Measurements from ENCODE around the gene DLGAP4.

DLGAP4 gene

DNA sequence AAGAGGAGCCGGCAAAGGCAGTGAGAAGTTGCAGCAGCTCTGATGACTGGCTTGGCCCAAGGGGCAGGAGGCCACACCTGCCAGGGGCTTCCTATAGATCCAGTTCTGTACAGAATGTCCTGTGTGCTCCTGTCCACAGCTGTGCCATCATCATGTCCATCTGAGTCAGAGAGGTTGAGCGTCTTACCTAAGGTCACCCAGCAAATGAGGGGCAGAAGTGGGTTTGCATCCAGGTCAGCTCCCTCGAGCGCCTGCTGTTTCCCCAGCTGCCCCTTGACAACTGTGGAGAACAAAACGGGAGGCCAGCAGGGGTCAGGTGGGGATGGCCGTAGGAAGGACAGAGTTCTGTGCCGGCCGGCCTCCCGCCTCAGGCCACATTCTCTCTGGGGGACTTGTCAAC, 47.6 kb downstream of the DLGAP4 start:
- TF ChIP-seq, protein P1, sequence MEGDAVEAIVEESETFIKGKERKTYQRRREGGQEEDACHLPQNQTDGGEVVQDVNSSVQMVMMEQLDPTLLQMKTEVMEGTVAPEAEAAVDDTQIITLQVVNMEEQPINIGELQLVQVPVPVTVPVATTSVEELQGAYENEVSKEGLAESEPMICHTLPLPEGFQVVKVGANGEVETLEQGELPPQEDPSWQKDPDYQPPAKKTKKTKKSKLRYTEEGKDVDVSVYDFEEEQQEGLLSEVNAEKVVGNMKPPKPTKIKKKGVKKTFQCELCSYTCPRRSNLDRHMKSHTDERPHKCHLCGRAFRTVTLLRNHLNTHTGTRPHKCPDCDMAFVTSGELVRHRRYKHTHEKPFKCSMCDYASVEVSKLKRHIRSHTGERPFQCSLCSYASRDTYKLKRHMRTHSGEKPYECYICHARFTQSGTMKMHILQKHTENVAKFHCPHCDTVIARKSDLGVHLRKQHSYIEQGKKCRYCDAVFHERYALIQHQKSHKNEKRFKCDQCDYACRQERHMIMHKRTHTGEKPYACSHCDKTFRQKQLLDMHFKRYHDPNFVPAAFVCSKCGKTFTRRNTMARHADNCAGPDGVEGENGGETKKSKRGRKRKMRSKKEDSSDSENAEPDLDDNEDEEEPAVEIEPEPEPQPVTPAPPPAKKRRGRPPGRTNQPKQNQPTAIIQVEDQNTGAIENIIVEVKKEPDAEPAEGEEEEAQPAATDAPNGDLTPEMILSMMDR (IDR thresholded peaks at IDR 0.05; ENCODE audit: extremely low read depth, missing control alignments), result no peak
- DNase-seq (ENCODE audit: low spot score), result no peak

DNA sequence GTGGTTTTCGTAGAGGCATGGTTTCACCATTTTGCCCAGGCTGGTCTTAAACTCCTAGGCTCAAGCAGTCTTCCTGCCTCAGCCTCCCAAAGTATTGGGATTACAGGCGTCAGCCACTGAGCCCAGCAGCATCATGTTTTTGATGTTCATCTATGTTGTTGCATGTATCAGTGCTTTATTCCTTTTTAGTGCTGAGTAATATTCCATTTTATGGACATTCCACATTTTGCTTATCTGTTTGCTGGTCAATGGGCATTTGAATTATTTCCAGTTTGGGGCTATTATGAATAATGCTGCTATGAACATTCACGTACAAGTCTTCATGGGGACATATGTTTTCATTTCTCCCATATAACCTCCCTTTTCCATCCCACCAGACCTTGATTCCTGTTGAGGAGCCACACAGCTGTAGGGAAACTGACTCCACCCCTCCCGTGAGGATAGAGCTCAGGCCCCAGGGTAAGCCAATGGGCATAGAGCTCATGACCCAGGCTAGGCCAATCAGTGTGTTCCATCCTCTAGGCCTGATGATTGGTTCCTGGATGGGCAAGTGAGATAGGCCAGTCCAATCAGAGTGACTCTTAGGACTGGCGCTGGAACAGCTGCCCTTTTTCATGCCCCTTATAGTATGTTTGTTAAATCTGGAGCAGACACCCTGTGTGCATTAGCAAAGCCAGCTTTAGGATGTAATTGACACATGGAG, 49.5 kb downstream of the DLGAP4 start:
- TF ChIP-seq, protein P1 (IDR thresholded peaks at IDR 0.05; ENCODE audit: extremely low read depth, missing control alignments), result no peak
- no peak for DNase-seq (ENCODE audit: low spot score)

- no peak for DNase-seq (ENCODE audit: low spot score)
- TF ChIP-seq, protein P1 (IDR thresholded peaks at IDR 0.05; ENCODE audit: extremely low read depth, missing control alignments), result no peak
Measured at GRCh38 chr20:36359668-36360406, 53.7 kb downstream of the DLGAP4 start.

DNA sequence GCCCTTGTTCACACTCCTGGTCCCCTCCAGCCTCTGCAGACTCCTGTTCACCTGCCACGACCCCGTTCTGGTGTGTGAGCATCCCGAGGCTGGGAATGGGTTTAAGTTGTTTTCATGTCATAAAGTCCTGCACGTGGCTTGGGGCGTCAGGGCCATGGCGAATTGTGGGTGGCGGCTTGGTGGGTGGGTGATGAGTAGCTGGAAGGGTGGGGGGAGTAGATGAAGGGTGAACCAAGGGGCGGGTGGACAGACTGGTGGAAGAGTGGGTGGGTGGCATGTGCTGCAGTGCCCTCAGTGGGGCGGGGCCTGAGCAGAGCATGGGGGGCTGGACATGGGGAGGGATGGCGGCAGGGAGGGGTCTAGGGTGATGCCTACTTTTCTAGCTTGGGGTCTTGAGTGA, 54.3 kb downstream of the DLGAP4 start:
- TF ChIP-seq, protein P1 (IDR thresholded peaks at IDR 0.05; ENCODE audit: extremely low read depth, missing control alignments), result no peak
- DNase-seq (ENCODE audit: low spot score), result no peak

DNA sequence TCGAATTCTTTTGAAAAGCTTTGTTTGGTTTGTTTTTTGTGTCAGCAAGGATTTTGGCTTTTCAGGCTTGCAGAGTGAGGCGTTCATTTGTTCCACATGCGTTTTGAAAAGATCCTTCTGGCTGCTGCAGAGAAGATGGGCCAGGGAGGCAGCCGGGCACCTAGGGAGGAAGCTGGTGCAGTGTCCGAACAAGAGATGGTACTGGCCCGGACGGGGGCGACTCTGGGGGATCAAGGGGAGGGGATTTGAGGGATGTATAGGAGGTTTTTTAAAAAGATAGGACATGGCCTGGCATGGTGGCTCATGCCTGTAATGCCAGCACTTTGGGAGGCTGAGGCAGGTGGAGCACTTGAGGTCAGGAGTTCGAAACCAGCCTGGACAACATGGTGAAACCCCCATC, 55.3 kb downstream of the DLGAP4 start:
- no peak for DNase-seq (ENCODE audit: low spot score)
- TF ChIP-seq, protein P1 (IDR thresholded peaks at IDR 0.05; ENCODE audit: extremely low read depth, missing control alignments), result no peak

DNA sequence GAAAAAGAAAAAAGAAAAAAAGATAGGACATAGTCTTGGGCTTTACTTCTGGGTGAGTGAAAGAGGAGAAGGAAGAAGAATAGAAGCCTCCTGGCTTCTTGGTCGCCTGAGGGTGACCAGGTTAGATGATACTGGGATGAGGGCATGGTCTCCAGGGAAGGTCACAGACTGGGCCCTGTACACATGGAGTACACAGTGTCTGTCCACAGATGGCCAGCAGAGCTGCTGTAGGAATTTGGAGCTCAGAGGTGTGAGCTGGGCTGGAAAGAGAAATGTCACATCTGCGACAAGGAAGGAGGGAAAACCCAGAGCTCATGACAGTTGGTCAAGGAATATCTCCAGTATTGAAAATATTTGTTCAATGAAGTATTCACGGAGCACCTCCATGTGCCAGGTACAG, 56.1 kb downstream of the DLGAP4 start:
- TF ChIP-seq, protein P1 (IDR thresholded peaks at IDR 0.05; ENCODE audit: extremely low read depth, missing control alignments), result no peak
- DNase-seq (ENCODE audit: low spot score), result no peak

DNA sequence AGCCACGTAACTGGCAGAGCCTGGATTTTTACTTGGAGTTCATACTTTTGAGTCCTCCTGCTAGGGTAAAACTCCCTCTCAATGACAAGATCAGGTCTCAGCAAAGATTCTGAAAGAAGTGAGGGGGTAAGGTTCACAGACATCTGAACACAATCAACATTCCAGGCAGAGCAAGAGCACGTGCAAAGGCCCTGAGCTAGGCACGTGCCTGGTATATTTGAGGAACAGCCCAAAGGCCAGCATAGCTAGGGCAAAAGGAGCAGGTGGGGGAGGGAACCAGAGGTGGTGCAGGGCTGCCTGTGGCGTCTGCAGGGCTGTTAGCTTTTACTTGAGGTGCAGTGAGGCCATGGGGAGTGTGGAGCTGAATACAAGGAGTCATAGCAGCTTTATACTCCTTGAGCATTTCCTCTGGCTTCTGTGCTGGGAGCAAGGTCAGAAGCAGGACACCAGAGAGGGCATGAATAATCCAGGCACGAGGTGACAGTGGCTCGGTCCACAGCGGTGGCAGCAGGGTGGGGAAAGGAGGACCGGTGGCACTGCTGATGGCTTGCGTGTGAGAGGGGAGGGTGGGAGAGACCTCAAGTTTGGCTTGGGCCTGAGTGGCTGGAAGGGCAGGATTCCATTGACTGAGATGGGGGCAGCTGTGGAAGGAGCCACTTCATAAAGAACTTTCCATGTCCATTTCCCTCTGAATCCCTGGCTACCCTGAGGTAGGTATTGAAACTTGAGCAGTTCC, 57.0 kb downstream of the DLGAP4 start:
- no peak for DNase-seq (ENCODE audit: low spot score)
- TF ChIP-seq, protein P1 (IDR thresholded peaks at IDR 0.05; ENCODE audit: extremely low read depth, missing control alignments), result no peak
